ENCODE data around the gene TBC1D17. TPM values are rescaled to one million over a fixed set of nuclear protein-coding genes. Genes with fewer than 3 reads are reported as not detected.
A peak's percentile ranks its signal among the peaks of the same experiment; 100 is the strongest.

The TBC1D17 gene
- total RNA-seq (2021; fragmentation: NEBNext Ultra II Directional; extraction: Animal tissue kit (Norgen Biotek cat#: 25700)): 10 to 100 TPM; 42.8 to 53.3 (median 46.8) TPM
- long read RNA-seq, transcript TBC1D17-201 (17 exons, 2,366 nt): major isoform, 10 of 28 reads
- long read RNA-seq, partial matches to known transcripts: 10 of 28 reads
- long read RNA-seq, other reads (novel, unspliced or antisense): 5 of 28 reads

DNA sequence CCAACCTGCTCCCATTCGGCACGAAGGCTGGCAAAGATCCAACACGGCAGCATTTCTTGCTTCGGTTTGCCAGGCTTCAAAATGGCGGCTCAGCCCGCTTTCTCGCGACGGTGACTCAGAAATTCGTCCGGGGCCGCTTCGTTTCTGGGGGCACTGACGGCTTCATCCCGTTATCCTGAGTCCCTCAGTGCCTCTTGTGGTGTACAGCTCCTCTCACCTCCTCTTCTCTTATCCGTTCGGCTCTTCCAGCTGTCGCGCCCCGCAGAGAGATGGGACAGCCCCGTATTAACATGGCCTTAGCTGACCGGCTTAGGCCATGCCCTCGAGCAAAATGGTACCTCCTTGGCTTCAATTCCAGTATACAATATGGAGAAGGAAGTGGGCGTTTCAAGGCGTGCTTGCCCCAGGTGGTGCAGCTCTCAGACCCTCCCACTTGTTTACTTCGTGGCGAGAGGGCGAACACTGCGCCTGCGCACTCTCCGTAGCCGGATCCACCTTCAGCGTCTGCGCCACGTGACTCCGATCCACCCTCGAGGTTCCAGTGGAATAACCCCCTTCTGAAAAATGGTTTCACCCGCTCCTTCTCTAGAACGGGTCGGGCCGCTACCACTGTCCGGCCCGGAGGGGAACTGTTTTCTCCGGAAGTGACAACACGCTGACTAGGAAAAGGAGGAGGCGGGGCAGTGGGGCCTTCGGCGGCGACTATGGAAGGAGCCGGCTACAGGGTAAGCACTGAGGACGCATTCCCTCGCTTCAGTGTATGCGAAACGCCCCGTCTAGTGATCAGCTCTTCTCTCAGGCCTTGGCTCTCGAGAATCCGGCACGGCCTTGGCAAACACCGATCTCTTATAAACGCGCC, at the start of gene TBC1D17, which contains the start of gene AKT1S1:
TBC1D17 (plus strand) TSS at position 683 of the 859 bp plus-strand sequence; CDS start at position 705, 22 bp downstream.
AKT1S1 (minus strand) TSS at position 336 of the 859 bp plus-strand sequence. CDS start 4,060 bp downstream, outside the sequence.
- TF ChIP-seq, protein P1, sequence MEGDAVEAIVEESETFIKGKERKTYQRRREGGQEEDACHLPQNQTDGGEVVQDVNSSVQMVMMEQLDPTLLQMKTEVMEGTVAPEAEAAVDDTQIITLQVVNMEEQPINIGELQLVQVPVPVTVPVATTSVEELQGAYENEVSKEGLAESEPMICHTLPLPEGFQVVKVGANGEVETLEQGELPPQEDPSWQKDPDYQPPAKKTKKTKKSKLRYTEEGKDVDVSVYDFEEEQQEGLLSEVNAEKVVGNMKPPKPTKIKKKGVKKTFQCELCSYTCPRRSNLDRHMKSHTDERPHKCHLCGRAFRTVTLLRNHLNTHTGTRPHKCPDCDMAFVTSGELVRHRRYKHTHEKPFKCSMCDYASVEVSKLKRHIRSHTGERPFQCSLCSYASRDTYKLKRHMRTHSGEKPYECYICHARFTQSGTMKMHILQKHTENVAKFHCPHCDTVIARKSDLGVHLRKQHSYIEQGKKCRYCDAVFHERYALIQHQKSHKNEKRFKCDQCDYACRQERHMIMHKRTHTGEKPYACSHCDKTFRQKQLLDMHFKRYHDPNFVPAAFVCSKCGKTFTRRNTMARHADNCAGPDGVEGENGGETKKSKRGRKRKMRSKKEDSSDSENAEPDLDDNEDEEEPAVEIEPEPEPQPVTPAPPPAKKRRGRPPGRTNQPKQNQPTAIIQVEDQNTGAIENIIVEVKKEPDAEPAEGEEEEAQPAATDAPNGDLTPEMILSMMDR (IDR thresholded peaks at IDR 0.05): no peak
- no peaks in the 10 kb centered on the region for H3K9me3 Mint-ChIP-seq
- peaks cover 23% of the 10 kb centered on the region for H3K4me1 Mint-ChIP-seq (ENCODE audit: low read depth)
- DNase-seq: peak; percentile 100
- no peak within 1 kb of the TSS for H3K4me3 Mint-ChIP-seq
- H3K27ac Mint-ChIP-seq: no peak within 1 kb of the TSS
- peaks cover 10% of the 10 kb centered on the region for H3K36me3 Mint-ChIP-seq (ENCODE audit: low read depth)
- H3K27me3 Mint-ChIP-seq (ENCODE audit: insufficient read depth): no peaks in the 10 kb centered on the region; the same call in none of the 2 replicates

DNA sequence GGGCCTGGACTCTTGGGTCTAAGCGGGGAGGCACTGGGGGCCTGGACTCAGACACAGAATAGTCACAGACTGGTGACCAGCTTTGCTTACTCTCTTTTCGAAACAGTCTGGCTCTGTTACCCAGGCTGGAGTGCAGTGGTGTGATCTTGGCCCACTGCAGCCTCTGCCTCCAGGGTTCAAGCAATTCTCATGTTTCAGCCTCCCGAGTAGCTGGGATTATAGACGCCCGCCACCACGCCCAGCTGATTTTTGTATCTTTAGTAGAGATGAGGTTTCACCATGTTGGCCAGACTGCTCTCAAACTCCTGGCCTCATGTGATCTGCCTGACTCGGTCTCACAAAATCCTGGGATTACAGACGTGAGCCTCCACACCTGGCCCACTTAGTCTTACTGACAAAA, 48.3 kb upstream of the TBC1D17 start:
- Mint-ChIP-seq H3K4me3 (no peak overlapping the region), H3K4me1 (ENCODE audit: low read depth) (peaks cover 9% of the 10 kb centered on the region), H3K27ac (no peak overlapping the region), H3K9me3 (no peaks in the 10 kb centered on the region), H3K27me3 (ENCODE audit: insufficient read depth) (peaks cover 7% of the 10 kb centered on the region; the same call in 1 of the 2 replicates), H3K36me3 (ENCODE audit: low read depth) (peaks cover 18% of the 10 kb centered on the region)
- no peak for DNase-seq
- TF ChIP-seq, protein P1 (IDR thresholded peaks at IDR 0.05): no peak

DNA sequence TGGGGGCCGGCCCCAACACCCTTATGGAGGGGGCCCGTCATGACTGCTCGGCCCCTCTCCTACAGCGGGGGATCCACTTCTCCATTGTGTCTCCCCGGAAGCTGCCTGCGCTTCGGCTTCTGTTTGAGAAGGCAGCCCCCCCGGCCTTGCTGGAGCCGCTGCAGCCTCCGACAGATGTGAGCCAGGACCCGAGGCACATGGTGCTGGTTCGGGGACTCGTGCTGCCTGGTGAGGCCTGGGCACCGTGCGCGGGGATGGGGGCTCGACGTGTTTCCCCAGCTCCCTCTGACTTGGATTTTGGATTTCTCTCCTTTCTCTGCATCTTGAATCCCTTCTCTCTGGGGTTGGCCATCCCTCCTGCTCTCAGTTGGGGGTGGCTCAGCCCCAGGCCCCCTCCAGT, 47.8 kb upstream of the TBC1D17 start:
- H3K4me3 Mint-ChIP-seq: no peak overlapping the region
- no peak overlapping the region for H3K27ac Mint-ChIP-seq
- TF ChIP-seq, protein P1 (IDR thresholded peaks at IDR 0.05): no peak
- H3K9me3 Mint-ChIP-seq: no peaks in the 10 kb centered on the region
- DNase-seq: no peak
- peaks cover 18% of the 10 kb centered on the region for H3K36me3 Mint-ChIP-seq (ENCODE audit: low read depth)
- H3K4me1 Mint-ChIP-seq (ENCODE audit: low read depth): peaks cover 9% of the 10 kb centered on the region
- peaks cover 7% of the 10 kb centered on the region for H3K27me3 Mint-ChIP-seq (ENCODE audit: insufficient read depth)

DNA sequence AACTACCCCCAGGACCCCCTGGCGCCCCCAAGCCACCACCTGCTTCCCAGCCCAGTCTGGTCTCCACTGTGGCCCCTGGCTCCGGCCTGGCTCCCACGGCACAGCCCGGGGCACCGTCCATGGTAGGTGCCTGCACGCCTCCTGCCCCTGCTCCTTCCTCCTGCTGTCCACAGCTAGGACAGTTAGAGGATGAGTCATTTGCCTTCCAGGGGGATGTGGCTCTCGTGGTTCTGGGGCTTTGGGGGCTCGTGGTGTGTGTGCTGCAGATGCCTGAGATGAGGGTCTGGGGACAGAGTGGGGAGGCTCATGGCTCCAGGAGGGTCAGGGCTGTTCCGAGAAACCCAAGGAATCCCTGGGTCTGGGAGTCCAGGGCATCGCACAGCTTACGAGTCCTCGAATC, 46.7 kb upstream of the TBC1D17 start:
- TF ChIP-seq, protein P1 (IDR thresholded peaks at IDR 0.05): no peak
- H3K27me3 Mint-ChIP-seq (ENCODE audit: insufficient read depth): peaks cover 7% of the 10 kb centered on the region
- no peak for DNase-seq
- peaks cover 24% of the 10 kb centered on the region for H3K36me3 Mint-ChIP-seq (ENCODE audit: low read depth)
- H3K4me1 Mint-ChIP-seq (ENCODE audit: low read depth): peaks cover 9% of the 10 kb centered on the region
- no peak overlapping the region for H3K27ac Mint-ChIP-seq
- H3K4me3 Mint-ChIP-seq: no peak overlapping the region
- no peaks in the 10 kb centered on the region for H3K9me3 Mint-ChIP-seq

DNA sequence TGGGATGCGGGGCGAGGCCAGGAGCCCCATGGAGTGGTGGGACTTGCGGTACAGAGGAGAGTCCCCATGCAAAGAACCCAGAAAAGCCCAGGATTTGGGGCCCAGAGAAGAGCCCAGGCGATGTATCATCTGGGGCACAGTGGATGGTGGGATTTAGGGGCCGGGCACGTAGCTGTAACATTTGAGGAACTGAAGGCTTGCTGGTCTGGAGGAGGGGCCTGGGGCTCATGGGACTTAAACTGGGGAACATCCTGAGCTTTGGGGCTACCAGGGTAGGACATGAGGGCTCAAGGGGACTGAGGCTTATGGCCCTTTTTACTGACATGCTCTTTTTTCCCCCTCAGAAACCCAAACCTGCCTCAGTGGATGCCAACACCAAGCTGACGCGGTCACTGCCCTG, 45.9 kb upstream of the TBC1D17 start:
- H3K9me3 Mint-ChIP-seq: no peaks in the 10 kb centered on the region
- H3K27me3 Mint-ChIP-seq (ENCODE audit: insufficient read depth): peaks cover 7% of the 10 kb centered on the region
- H3K4me1 Mint-ChIP-seq (ENCODE audit: low read depth): peaks cover 9% of the 10 kb centered on the region
- TF ChIP-seq, protein P1 (IDR thresholded peaks at IDR 0.05): no peak
- H3K4me3 Mint-ChIP-seq: no peak overlapping the region
- H3K27ac Mint-ChIP-seq: no peak overlapping the region
- DNase-seq: no peak
- peaks cover 20% of the 10 kb centered on the region for H3K36me3 Mint-ChIP-seq (ENCODE audit: low read depth)

Data from HFFc6 (cell line).